ENCODE measurements around the gene ZNF423. TPM values are rescaled to one million over a fixed set of nuclear protein-coding genes. Genes with fewer than 3 reads are reported as not detected.

Gene ZNF423
- total and polyA plus RNA-seq, 9 of the 15 experiments (the other 6 are each of a cell fraction or from before 2014, with no cell fraction given), result not detected

GRCh38 chr16:49659356-49659755 is 196.6 kb downstream of the ZNF423 start:
- H3K4me2 ChIP-seq (ENCODE audit: insufficient read depth, low read length), result no peak overlapping the region
- H2AFZ ChIP-seq (ENCODE audit: low read depth, low read length), result no peak overlapping the region
- no peaks in the 10 kb centered on the region for H3K9me1 ChIP-seq (ENCODE audit: control insufficient read depth, insufficient read depth, low read length)
- no peaks in the 10 kb centered on the region for H3K36me3 ChIP-seq (ENCODE audit: control insufficient read depth, insufficient read depth, low read length)
- ChIA-PET CTCF (ENCODE audit: low intra/inter-chr PET ratio) (no interaction called here), POLR2A (no interaction called here)
- no TSS peak for BruUV-seq (replicated peaks)
- H3K27ac ChIP-seq (ENCODE audit: extremely low read depth, low read depth, low read length), result no peak overlapping the region
- WGBS (ENCODE audit: insufficient coverage, low coverage, missing lambda C conversion rate), result 0% methylated on average over 10 of the region's 10 CpGs
- in situ Hi-C loops (cut with MboI), result no loop called here
- TF ChIP-seq CSDE1 (IDR thresholded peaks at IDR 0.05), result no peak
- FAIRE-seq (no peak), DNase-seq (ENCODE audit: extremely low read depth in 1 of 4, low spot score in 3 of 4) (no peak), ATAC-seq (no peak)
- intact Hi-C loops (cut with micrococcal nuclease), result no loop called here
- no peaks in the 10 kb centered on the region for H3K9me3 ChIP-seq (replicated peaks; ENCODE audit: control insufficient read depth, insufficient read depth, low read depth, low read length)
- H3K4me1 ChIP-seq (replicated peaks in 1 of 2; ENCODE audit: control insufficient read depth in 2 of 2, insufficient read depth in 2 of 2, low read length in 2 of 2), result no peaks in the 10 kb centered on the region
- no peak overlapping the region for H3K4me3 ChIP-seq
- no peaks in the 10 kb centered on the region for H3K79me2 ChIP-seq (ENCODE audit: control insufficient read depth, insufficient read depth, low read length)
- no peaks in the 10 kb centered on the region for H4K20me1 ChIP-seq (replicated peaks; ENCODE audit: control insufficient read depth, insufficient read depth, low read length)
- no peak overlapping the region for H3K9ac ChIP-seq (ENCODE audit: insufficient read depth in 1 of 2, low read depth in 2 of 2, low read length in 2 of 2)
- peaks cover 2 to 56% of the 10 kb centered on the region in 2 experiments; a peak in 4 of 5 replicates for H3K27me3 ChIP-seq (ENCODE audit: control insufficient read depth in 2 of 2, insufficient read depth in 2 of 2, low read length in 2 of 2)

GRCh38 chr16:49658531-49658930 is 197.4 kb downstream of the ZNF423 start:
- FAIRE-seq, result no peak
- H4K20me1 ChIP-seq (replicated peaks; ENCODE audit: control insufficient read depth, insufficient read depth, low read length), result no peaks in the 10 kb centered on the region
- no peaks in the 10 kb centered on the region for H3K36me3 ChIP-seq (ENCODE audit: control insufficient read depth, insufficient read depth, low read length)
- 0% methylated on average over 7 of the region's 8 CpGs for WGBS (ENCODE audit: insufficient coverage, low coverage, missing lambda C conversion rate)
- H3K79me2 ChIP-seq (ENCODE audit: control insufficient read depth, insufficient read depth, low read length), result no peaks in the 10 kb centered on the region
- in situ Hi-C loops (cut with MboI) (no loop called here), intact Hi-C loops (cut with micrococcal nuclease) (no loop called here)
- H3K4me3 ChIP-seq, result no peak overlapping the region
- H3K9me1 ChIP-seq (ENCODE audit: control insufficient read depth, insufficient read depth, low read length), result no peaks in the 10 kb centered on the region
- ChIA-PET POLR2A (no interaction called here), CTCF (ENCODE audit: low intra/inter-chr PET ratio) (no interaction called here)
- H3K9me3 ChIP-seq (replicated peaks; ENCODE audit: control insufficient read depth, insufficient read depth, low read depth, low read length), result no peaks in the 10 kb centered on the region
- no peak overlapping the region for H3K9ac ChIP-seq (ENCODE audit: insufficient read depth in 1 of 2, low read depth in 2 of 2, low read length in 2 of 2)
- ATAC-seq, result no peak
- H3K4me1 ChIP-seq (replicated peaks in 1 of 2; ENCODE audit: control insufficient read depth in 2 of 2, insufficient read depth in 2 of 2, low read length in 2 of 2), result no peaks in the 10 kb centered on the region
- no TSS peak for BruUV-seq (replicated peaks)
- TF ChIP-seq ZNF12 (CRISPR knock-in tag; IDR thresholded peaks at IDR 0.05), result no peak
- TF ChIP-seq MEIS2 (IDR thresholded peaks at IDR 0.05; ENCODE audit: partially characterized antibody), result no peak
- TF ChIP-seq ZNF134 (CRISPR knock-in tag; conservative IDR thresholded peaks at IDR 0.05), result no peak
- no peak for TF ChIP-seq SAFB2 (IDR thresholded peaks at IDR 0.05; ENCODE audit: borderline replicate concordance, low read depth, low read length, severe bottlenecking)
- no peak for TF ChIP-seq ZEB2 (IDR thresholded peaks at IDR 0.05)
- H3K4me2 ChIP-seq (ENCODE audit: insufficient read depth, low read length), result no peak overlapping the region
- no peak overlapping the region for H3K27ac ChIP-seq (ENCODE audit: extremely low read depth, low read depth, low read length)
- DNase-seq (ENCODE audit: extremely low read depth in 1 of 4, low spot score in 3 of 4), result no peak
- peaks cover 2 to 60% of the 10 kb centered on the region in 2 experiments; a peak in 4 of 5 replicates for H3K27me3 ChIP-seq (ENCODE audit: control insufficient read depth in 2 of 2, insufficient read depth in 2 of 2, low read length in 2 of 2)
- H2AFZ ChIP-seq (ENCODE audit: low read depth, low read length), result no peak overlapping the region
